NCI-H2081 (cell line): Measurements from ENCODE around the gene XRCC2.

Source experiments
- DNase-seq, 2 experiments: peaks; one replicate each; lab custom pipeline; 2025; lab: John Stamatoyannopoulos, UW

Gene XRCC2

GRCh38 chr7:152615031-152615741 lies 60.8 kb downstream of the XRCC2 start:
- DNase-seq: peak; percentile 90 to 99

- DNase-seq: no peak
Measured at GRCh38 chr7:152608656-152609055, 67.3 kb downstream of the XRCC2 start.

- no peak for DNase-seq
Measured at GRCh38 chr7:152608208-152608607, 67.7 kb downstream of the XRCC2 start.

- no peak for DNase-seq
Measured at GRCh38 chr7:152607007-152607406, 68.9 kb downstream of the XRCC2 start.

- no peak for DNase-seq
Measured at GRCh38 chr7:152602962-152603361, 73.0 kb downstream of the XRCC2 start.

- DNase-seq: no peak
Measured at GRCh38 chr7:152601305-152601798, 74.6 kb downstream of the XRCC2 start.

- no peak for DNase-seq
Measured at GRCh38 chr7:152600266-152600665, 75.7 kb downstream of the XRCC2 start.

- DNase-seq: no peak
Measured at GRCh38 chr7:152597507-152597906, 78.4 kb downstream of the XRCC2 start.

GRCh38 chr7:152596824-152597223 lies 79.1 kb downstream of the XRCC2 start:
- DNase-seq: no peak
